PC-9 (cell line): ENCODE results near the gene CUX1. TPM values are rescaled to one million over a fixed set of nuclear protein-coding genes. Genes with fewer than 3 reads are reported as not detected.

ENCODE experiments used
- BruUV-seq: library from RNA; stranded (reverse); fragments of 400-500 nt; replicated peaks from 2 replicates; lab custom pipeline; 2021; lab: Mats Ljungman, UMichigan
- CTCF ChIA-PET: fragments of 300-600 bp; sonication (Branson Sonifier 250); formaldehyde crosslinking; loops from one replicate; lab custom pipeline; 2022; ENCODE audit warnings: antibody characterized with exemption; lab: Charles Lee
- POLR2A ChIA-PET: fragments of 300-600 bp; sonication (Branson Sonifier 250); formaldehyde crosslinking; loops from one replicate; lab custom pipeline; 2022; ENCODE audit warnings: antibody characterized with exemption; ENCODE audit not compliant: unreplicated experiment; lab: Charles Lee
- DNase-seq, 2 experiments: peaks; one replicate each; pipeline versions ENCODE4 v3.0.0 to v3.0.0-alpha.2; 2015 to 2022; ENCODE audit warnings: mixed read lengths in 1 of 2
- H2AFZ ChIP-seq: fragments of 200-600 bp; sonication (generic); 2 replicates; pipeline ENCODE4 v1.8.1; 2017; ENCODE audit warnings: antibody characterized with exemption
- H3F3A ChIP-seq: fragments of 200-600 bp; sonication (generic); 2 replicates; pipeline ENCODE4 v1.8.1; 2017; ENCODE audit warnings: antibody characterized with exemption, mild to moderate bottlenecking, low read depth; ENCODE audit not compliant: insufficient read depth
- H3K27ac ChIP-seq: fragments of 200-600 bp; sonication (generic); 2 replicates; pipeline ENCODE4 v1.6.1; 2016; ENCODE audit warnings: mixed run types
- H3K27me3 ChIP-seq: fragments of 200-600 bp; sonication (generic); 2 replicates; pipeline ENCODE4 v1.6.1; 2016; ENCODE audit warnings: low read depth, mixed run types; ENCODE audit not compliant: insufficient read depth
- H3K36me3 ChIP-seq: fragments of 200-600 bp; sonication (generic); 2 replicates; pipeline ENCODE4 v1.6.1; 2016; ENCODE audit warnings: low read depth, mixed run types
- H3K4me1 ChIP-seq: fragments of 200-600 bp; sonication (generic); replicated peaks from 2 replicates; pipeline ENCODE4 v1.6.1; 2016; ENCODE audit warnings: mixed run types; ENCODE audit not compliant: insufficient read depth
- H3K4me2 ChIP-seq: fragments of 200-600 bp; sonication (generic); 2 replicates; pipeline ENCODE4 v1.6.1; 2017; ENCODE audit warnings: mixed run types
- H3K4me3 ChIP-seq: fragments of 200-600 bp; sonication (generic); 2 replicates; pipeline ENCODE4 v1.6.1; 2016; ENCODE audit warnings: mixed run types
- H3K79me2 ChIP-seq: fragments of 200-600 bp; sonication (generic); 2 replicates; pipeline ENCODE4 v1.6.1; 2017; ENCODE audit warnings: low read depth, mixed run types
- H3K9me2 ChIP-seq: fragments of 200-600 bp; sonication (generic); 2 replicates; pipeline ENCODE4 v1.8.1; 2017; ENCODE audit warnings: mild to moderate bottlenecking; ENCODE audit not compliant: insufficient read depth
- H3K9me3 ChIP-seq: fragments of 200-600 bp; sonication (generic); 2 replicates; pipeline ENCODE4 v1.8.1; 2016; ENCODE audit warnings: low read depth; ENCODE audit not compliant: insufficient read depth
- H4K20me1 ChIP-seq: fragments of 200-600 bp; sonication (generic); 2 replicates; pipeline ENCODE4 v1.8.1; 2017; ENCODE audit not compliant: insufficient read depth
- EZH2 ChIP-seq: fragments of 200-600 bp; sonication (generic); IDR thresholded peaks from 2 replicates; pipeline ENCODE4 v1.8.0; 2017; ENCODE audit warnings: antibody characterized with exemption, low read depth
- intact Hi-C: fragments of 100-400 bp; cut with micrococcal nuclease; formaldehyde crosslinking; loops from one replicate; pipeline ENCODE4 v1.10.0; 2022; ENCODE audit not compliant: unreplicated experiment
- total RNA-seq: library from RNA; stranded (reverse); gene quantifications from 2 replicates; pipeline ENCODE4 v1.2.3, GENCODE V29; 2021
- TF ChIP-seq, protein P1 (sequence below): fragments of 200-600 bp; sonication (generic); conservative IDR thresholded peaks from 2 replicates; pipeline ENCODE4 v1.6.1; 2017; ENCODE audit warnings: mixed run types, antibody characterized with exemption, mild to moderate bottlenecking, moderate library complexity

Gene CUX1
- total RNA-seq, 1 experiment from 2014 or later = 83.3 TPM

DNA sequence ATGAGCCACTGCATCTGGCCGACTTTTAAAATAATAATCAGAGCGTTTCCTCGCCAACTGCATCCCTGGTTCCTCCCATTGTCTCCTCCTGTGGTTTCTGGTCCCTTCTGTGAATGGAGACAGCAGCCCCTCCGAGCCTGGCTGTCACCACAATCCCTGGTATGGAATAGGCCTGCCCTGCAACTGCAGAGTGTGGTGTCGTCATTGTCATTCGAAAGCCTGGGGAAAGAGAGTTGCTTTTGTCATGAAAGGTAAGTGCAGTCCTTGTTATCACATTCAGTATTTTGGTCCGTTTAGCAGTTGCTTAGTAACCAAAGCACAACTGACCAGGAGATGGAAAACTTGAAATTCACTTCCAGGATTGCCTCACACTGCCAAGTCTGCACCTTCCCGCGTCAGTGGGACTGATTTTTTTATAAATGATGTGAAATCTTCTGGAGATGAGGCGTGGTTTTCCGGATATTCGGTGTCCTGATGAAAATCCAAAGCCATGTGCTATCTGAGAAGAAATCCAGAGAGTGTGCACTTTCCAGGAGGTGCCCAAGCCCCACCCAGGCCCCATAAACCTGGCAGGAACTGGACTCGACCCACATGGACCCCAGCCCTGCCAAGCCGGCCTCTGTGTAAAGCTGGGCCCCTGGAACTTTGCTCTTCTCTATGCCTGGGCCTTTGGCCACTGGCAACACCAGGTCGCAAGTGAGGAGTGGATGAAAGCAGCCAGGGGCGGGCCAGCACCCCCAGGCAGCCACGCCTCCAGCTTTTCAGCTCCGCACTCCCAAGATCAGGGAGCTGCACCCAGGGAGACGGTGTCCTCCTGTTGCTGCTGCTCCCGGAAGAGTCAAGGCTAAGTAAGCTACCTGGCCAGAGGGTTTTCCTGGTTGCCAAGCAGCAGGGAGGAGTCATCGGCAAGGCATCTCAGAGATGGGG, 335.5 kb downstream of the CUX1 start:
- peaks cover 41% of the 10 kb centered on the region for H3F3A ChIP-seq
- CTCF ChIA-PET = interaction anchor here (0.6 kb wide), 1 partner anchor 107 kb away, joined by 5 read pairs; no protein-coding TSS in a partner anchor
- H3K27ac ChIP-seq = peak overlapping the region; percentile 99
- H2AFZ ChIP-seq = peak overlapping the region; percentile 69; the same call in 1 of the 2 replicates
- TF ChIP-seq, protein P1, sequence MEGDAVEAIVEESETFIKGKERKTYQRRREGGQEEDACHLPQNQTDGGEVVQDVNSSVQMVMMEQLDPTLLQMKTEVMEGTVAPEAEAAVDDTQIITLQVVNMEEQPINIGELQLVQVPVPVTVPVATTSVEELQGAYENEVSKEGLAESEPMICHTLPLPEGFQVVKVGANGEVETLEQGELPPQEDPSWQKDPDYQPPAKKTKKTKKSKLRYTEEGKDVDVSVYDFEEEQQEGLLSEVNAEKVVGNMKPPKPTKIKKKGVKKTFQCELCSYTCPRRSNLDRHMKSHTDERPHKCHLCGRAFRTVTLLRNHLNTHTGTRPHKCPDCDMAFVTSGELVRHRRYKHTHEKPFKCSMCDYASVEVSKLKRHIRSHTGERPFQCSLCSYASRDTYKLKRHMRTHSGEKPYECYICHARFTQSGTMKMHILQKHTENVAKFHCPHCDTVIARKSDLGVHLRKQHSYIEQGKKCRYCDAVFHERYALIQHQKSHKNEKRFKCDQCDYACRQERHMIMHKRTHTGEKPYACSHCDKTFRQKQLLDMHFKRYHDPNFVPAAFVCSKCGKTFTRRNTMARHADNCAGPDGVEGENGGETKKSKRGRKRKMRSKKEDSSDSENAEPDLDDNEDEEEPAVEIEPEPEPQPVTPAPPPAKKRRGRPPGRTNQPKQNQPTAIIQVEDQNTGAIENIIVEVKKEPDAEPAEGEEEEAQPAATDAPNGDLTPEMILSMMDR = no peak
- TF ChIP-seq EZH2 = no peak
- H3K9me3 ChIP-seq = no peaks in the 10 kb centered on the region
- POLR2A ChIA-PET = interaction anchor here (0.5 to 1.2 kb wide), 8 partner anchors 19 to 712 kb away, joined by 4 to 9 read pairs (median 6); partner anchors contain the start of gene CUX1
- peak; percentile 97 to 98 for DNase-seq
- intact Hi-C loops = loop anchor here (1.0 kb wide), 1 partner anchor 271 kb away; no protein-coding TSS in a partner anchor
- H4K20me1 ChIP-seq = no peaks in the 10 kb centered on the region
- H3K4me2 ChIP-seq = peak overlapping the region; percentile 79
- no peaks in the 10 kb centered on the region for H3K36me3 ChIP-seq
- peak overlapping the region; percentile 36; the same call in 1 of the 2 replicates for H3K4me3 ChIP-seq
- peaks cover 41% of the 10 kb centered on the region for H3K4me1 ChIP-seq
- no peaks in the 10 kb centered on the region for H3K27me3 ChIP-seq
- TSS peak; percentile 82 for BruUV-seq
- no peaks in the 10 kb centered on the region for H3K9me2 ChIP-seq
- H3K79me2 ChIP-seq = no peaks in the 10 kb centered on the region

DNA sequence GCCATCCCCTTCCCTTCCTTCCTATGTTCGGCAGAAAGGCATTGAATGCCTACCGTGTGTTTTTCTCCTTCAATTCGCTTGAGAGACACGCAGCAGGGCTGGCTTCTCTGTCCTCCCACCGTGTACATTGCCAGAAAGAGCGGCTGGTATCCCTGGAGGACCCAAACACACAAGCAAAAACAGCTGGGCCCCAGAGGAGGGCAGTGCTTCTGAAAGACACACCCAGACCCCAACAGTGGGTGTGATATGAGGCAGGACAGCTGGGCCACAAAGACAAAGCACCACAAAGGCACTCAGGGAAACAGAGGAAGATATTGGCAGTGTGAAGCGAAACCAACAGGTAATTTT, 336.1 kb downstream of the CUX1 start:
- ChIA-PET POLR2A (interaction anchor here (0.5 to 1.2 kb wide), 7 partner anchors 89 to 713 kb away, joined by 4 to 9 read pairs (median 6); partner anchors contain the start of gene CUX1), CTCF (interaction anchor here (0.6 kb wide), 1 partner anchor 106 kb away, joined by 5 read pairs; no protein-coding TSS in a partner anchor)
- intact Hi-C loops = loop anchor here (1.0 kb wide), 1 partner anchor 271 kb away; no protein-coding TSS in a partner anchor
- H3K27ac ChIP-seq = peak overlapping the region; percentile 99
- no peaks in the 10 kb centered on the region for H3K79me2 ChIP-seq
- DNase-seq = no peak
- no peaks in the 10 kb centered on the region for H3K9me2 ChIP-seq
- H3F3A ChIP-seq = peaks cover 41% of the 10 kb centered on the region
- H2AFZ ChIP-seq = peak overlapping the region; percentile 60; the same call in 1 of the 2 replicates
- peaks cover 41% of the 10 kb centered on the region for H3K4me1 ChIP-seq
- no peaks in the 10 kb centered on the region for H3K36me3 ChIP-seq
- no peak for TF ChIP-seq EZH2
- TF ChIP-seq, protein P1 = no peak
- peak overlapping the region; percentile 30; the same call in 1 of the 2 replicates for H3K4me3 ChIP-seq
- H3K4me2 ChIP-seq = peak overlapping the region; percentile 79
- H3K9me3 ChIP-seq = no peaks in the 10 kb centered on the region
- no peaks in the 10 kb centered on the region for H3K27me3 ChIP-seq
- H4K20me1 ChIP-seq = no peaks in the 10 kb centered on the region
- BruUV-seq = no TSS peak

DNA sequence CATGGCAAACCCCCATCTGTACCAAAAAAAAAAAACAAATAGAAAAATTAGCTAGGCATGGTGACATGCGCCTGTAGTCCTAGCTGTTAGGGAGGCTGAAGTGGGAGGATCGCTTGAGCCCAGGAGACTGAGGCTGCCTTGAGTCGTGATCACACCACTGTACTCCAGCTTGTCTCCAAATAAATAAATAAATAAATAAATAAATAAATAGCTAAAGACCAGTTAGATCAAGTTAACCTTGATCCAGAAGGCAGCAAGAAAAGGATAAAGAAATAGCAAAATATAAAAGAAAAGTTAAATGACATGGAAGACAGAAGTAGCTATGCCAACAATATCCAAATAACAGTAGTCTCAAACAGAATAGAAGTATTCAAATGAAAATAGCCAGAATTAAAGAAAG, 337.0 kb downstream of the CUX1 start:
- no peaks in the 10 kb centered on the region for H3K79me2 ChIP-seq
- no peaks in the 10 kb centered on the region for H3K9me2 ChIP-seq
- DNase-seq = no peak
- CTCF ChIA-PET = interaction anchor here (0.6 kb wide), 1 partner anchor 321 kb away, joined by 3 read pairs; no protein-coding TSS in a partner anchor
- H3K27ac ChIP-seq = peak overlapping the region; percentile 99
- H3K4me2 ChIP-seq = no peak overlapping the region
- intact Hi-C loops = no loop called here
- H3K4me3 ChIP-seq = no peak overlapping the region
- no peaks in the 10 kb centered on the region for H4K20me1 ChIP-seq
- peaks cover 41% of the 10 kb centered on the region for H3K4me1 ChIP-seq
- no peaks in the 10 kb centered on the region for H3K36me3 ChIP-seq
- no peak overlapping the region for H2AFZ ChIP-seq
- no TSS peak for BruUV-seq
- no peaks in the 10 kb centered on the region for H3K27me3 ChIP-seq
- H3K9me3 ChIP-seq = no peaks in the 10 kb centered on the region
- TF ChIP-seq, protein P1 = no peak
- TF ChIP-seq EZH2 = no peak
- H3F3A ChIP-seq = peaks cover 41% of the 10 kb centered on the region
- POLR2A ChIA-PET = interaction anchor here (0.6 to 1.2 kb wide), 3 partner anchors 271 to 847 kb away, joined by 4 to 7 read pairs (median 5); no protein-coding TSS in a partner anchor
